Activated CD4-positive, CD25-positive, alpha-beta regulatory T cell (primary cell): ENCODE measurements around the gene P2RX1.
"Not testable (repeated sequence)": the region's sequence is repeated elsewhere in the genome, so short reads cannot be mapped to it uniquely, and the experiment has no call there.

ENCODE experiments used
- DNase-seq, 4 experiments: peaks; one replicate each; lab custom pipeline; 2025; lab: John Stamatoyannopoulos, UW

The P2RX1 gene

DNA sequence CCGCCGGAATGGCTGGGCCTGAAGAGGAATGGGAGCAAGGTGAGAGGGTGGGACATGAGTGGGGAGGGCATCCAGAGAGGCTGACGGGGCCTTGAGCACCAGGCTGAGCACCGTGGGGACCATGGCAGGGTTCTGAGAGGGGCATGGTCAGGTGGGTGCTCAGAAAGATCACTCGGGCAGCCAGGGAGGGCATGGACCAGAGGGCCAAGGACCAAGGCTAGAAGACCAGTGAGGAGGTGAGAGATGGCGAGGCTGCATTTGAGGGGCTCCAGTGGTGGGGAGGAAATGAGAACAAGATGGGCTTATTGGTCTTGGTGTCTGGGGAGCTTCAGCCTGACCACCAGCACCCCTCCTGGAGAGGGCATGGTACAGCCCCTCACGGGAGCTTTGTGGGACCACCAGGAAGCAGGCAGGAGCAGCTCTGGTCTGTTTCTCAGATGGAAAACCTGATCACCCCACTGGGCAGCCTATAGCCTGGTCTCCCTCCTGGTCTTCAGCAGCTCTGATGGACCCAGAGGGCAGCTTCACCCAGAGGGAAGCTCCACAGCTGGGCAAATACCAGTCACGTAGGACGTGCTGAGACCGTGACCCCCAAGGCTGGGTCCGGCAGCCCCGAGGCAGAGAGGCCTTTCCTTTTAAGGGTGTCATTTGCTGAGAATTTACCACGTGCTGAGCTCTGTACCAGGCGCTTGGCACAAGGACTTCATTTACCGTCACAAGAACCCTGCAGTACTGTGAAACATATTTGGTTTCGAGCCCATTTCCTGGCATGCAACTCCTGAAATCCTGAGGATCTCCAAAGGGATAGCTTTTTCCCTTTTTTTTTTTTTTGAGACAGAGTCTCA is 58.8 kb downstream of the P2RX1 start:
- DNase-seq: no peak

DNA sequence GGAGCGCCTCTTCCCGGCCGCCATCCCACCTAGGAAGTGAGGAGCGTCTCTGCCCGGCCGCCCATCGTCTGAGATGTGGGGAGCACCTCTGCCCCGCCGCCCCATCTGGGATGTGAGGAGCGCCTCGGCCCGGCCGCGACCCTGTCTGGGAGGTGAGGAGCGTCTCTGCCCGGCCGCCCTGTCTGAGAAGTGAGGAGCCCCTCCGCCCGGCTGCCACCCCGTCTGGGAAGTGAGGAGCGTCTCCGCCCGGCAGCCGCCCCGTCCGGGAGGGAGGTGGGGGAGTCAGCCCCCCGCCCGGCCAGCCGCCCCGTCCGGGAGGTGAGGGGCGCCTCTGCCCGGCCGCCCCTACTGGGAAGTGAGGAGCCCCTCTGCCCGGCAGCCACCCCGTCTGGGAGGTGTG is 62.1 kb downstream of the P2RX1 start:
- not testable (repeated sequence) for DNase-seq

DNA sequence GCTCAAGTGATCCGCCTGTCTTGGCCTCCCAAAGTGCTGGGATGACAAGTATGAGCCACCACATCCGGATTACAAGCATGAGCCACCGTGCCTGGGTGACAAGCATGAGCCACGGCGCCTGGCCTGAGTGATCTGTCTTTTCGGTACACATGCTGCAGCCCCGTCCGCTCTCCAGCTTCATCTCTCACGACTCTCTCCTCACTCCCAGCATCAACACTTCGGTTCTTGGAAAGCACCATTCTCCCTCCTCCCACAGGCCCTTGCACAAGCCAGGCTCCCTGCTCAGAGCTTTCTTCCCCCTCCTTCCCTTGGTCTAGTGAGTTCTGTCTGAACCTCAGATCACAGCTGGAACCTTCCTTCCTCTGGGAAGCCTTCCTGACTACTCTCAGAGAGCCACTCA is 63.7 kb downstream of the P2RX1 start:
- DNase-seq: no peak

DNA sequence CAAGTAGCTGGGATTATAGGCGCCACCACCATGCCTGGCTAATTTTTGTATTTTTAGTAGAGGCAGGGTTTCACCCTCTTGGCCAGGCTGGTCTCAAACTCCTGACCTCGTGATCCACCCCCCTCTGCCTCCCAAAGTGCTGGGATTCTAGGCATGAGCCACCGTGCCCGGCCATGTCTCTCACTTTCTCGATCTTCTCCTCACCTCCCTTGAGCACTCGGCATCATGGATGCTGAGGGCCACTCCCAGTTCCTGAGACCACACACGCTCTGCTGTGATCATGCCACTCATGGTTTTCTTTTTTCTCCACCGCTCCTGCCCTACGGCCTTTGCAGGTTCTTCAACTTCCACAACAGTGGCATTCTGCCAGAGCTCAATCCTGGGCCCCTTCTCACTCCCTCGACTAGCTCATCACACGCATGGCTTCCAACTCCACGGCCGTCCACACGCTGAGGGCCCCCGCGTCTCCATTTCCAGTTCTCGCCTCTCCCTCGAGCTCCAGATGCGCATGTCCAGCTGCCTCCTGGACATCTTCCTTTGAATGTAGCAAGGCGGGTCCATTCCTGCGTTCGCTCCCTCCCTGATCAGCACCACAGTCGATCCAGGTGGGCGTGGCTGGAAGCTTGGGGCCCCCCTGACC is 64.7 kb downstream of the P2RX1 start:
- DNase-seq: no peak

DNA sequence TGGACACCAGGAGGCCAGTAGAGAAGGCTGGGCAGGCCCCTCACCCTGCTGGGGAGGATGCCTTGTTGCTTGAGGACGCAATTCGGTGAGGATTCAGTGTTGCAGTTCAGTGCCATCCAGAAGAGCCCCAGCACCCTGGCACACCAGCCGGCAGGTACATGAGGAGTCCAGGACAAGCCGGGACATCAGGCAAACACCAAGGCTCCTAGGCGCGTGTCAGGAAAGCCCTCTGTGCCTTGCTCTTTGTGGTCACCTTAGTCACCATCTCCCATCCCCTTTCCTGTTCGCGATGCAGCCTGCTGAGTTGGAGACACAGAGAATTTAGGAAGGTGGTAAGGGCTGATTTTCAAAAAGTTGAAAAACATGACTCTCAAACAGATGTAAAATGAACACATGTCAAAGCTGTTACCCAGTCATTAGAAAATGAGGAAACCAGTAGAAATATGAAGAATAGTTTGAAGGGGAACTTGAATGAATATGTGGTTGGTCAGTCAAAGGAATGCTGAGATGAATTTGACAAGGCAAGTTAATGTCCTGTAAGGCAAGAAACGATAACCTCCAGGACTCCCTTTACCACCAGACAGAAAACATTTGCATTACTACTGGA is 67.9 kb downstream of the P2RX1 start:
- no peak for DNase-seq

DNA sequence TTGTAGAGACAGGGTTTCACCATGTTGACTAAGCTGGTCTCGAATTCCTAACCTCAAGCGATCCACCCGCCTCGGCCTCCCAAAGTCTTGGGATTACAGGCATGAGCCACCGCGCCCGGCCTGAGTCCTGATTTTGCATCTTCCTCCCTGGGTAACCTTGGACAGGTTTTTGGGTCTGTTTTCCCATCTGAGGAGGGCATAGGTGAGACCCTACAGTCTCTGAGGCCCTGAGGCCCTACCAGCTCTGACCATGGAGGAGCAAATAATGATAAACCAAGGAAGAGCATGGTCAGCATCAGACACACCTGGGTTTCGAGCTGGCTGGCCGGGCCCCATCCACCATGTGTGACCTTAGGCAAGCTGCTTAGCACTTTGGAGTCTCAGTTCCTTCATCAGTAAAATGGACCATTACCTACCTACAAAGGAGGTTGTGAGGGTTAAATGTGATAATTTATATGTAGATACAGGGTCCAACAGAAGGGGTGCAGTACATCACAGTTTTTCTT is 69.0 kb downstream of the P2RX1 start:
- no peak for DNase-seq
